GM23338 (cell line): ENCODE data around the gene SUCLG2. TPM values are rescaled to one million over a fixed set of nuclear protein-coding genes. Genes with fewer than 3 reads are reported as not detected.

ENCODE experiments used
- ATAC-seq: fragments of 200-7000 bp; cut with Tn5 transposase; 3 replicates; pipeline ENCODE4 v1.9.1; 2020
- DNase-seq: peaks from one replicate; pipeline ENCODE4 v3.0.0-alpha.2; 2015; ENCODE audit warnings: low spot score
- H2AFZ ChIP-seq: fragments of 200-600 bp; sonication (generic); 2 replicates; pipeline ENCODE4 v1.8.0; 2016; ENCODE audit warnings: antibody characterized with exemption, mild to moderate bottlenecking, moderate library complexity
- H3F3A ChIP-seq: fragments of 200-600 bp; sonication (generic); replicated peaks from 2 replicates; pipeline ENCODE4 v1.8.0; 2017; ENCODE audit warnings: antibody characterized with exemption, mixed run types, low read depth
- H3K27ac ChIP-seq: fragments of 200-600 bp; sonication (generic); 2 replicates; pipeline ENCODE4 v1.6.1; 2016; ENCODE audit warnings: low read depth
- H3K27me3 ChIP-seq: fragments of 200-600 bp; sonication (generic); 2 replicates; pipeline ENCODE4 v1.8.0; 2016; ENCODE audit warnings: mild to moderate bottlenecking, mixed run types, moderate library complexity; ENCODE audit not compliant: insufficient read depth
- H3K36me3 ChIP-seq: fragments of 200-600 bp; sonication (generic); 2 replicates; pipeline ENCODE4 v1.8.0; 2016; ENCODE audit warnings: mild to moderate bottlenecking; ENCODE audit not compliant: insufficient read depth
- H3K4me1 ChIP-seq: fragments of 200-600 bp; sonication (generic); 2 replicates; pipeline ENCODE4 v1.8.0; 2016; ENCODE audit warnings: mild to moderate bottlenecking, moderate library complexity; ENCODE audit not compliant: insufficient read depth
- H3K4me2 ChIP-seq: fragments of 200-600 bp; sonication (generic); 2 replicates; pipeline ENCODE4 v1.7.1; 2017; ENCODE audit warnings: mixed run types
- H3K4me3 ChIP-seq: fragments of 200-600 bp; sonication (generic); 2 replicates; pipeline ENCODE4 v1.6.1; 2016; ENCODE audit warnings: mixed run types
- H3K79me2 ChIP-seq: fragments of 200-600 bp; sonication (generic); replicated peaks from 2 replicates; pipeline ENCODE4 v1.8.0; 2017; ENCODE audit warnings: mild to moderate bottlenecking; ENCODE audit not compliant: insufficient read depth
- H3K9me2 ChIP-seq: fragments of 200-600 bp; sonication (generic); 2 replicates; pipeline ENCODE4 v1.8.0; 2017; ENCODE audit not compliant: insufficient read depth
- H4K20me1 ChIP-seq: fragments of 200-600 bp; sonication (generic); replicated peaks from 2 replicates; pipeline ENCODE4 v1.8.0; 2017; ENCODE audit warnings: mild to moderate bottlenecking; ENCODE audit not compliant: insufficient read depth
- H3K27ac Mint-ChIP-seq: 2 replicates; pipeline ENCODE4 v1.8.0; 2020; ENCODE audit warnings: inconsistent platforms, mild to moderate bottlenecking, moderate library complexity, mixed read lengths
- H3K27me3 Mint-ChIP-seq: 3 replicates; pipeline ENCODE4 v1.8.0; 2022; ENCODE audit warnings: low read depth, mild to moderate bottlenecking, moderate library complexity, mixed read lengths, inconsistent platforms; ENCODE audit not compliant: insufficient read depth, poor library complexity
- H3K36me3 Mint-ChIP-seq: 3 replicates; pipeline ENCODE4 v1.8.0; 2021; ENCODE audit warnings: low read depth, mild to moderate bottlenecking, inconsistent platforms, moderate library complexity, mixed read lengths
- H3K4me1 Mint-ChIP-seq: 3 replicates; pipeline ENCODE4 v1.8.0; 2020; ENCODE audit warnings: mild to moderate bottlenecking, inconsistent platforms, mixed read lengths
- H3K4me3 Mint-ChIP-seq: 3 replicates; pipeline ENCODE4 v1.8.0; 2021; ENCODE audit warnings: moderate library complexity, mild to moderate bottlenecking, inconsistent platforms, mixed read lengths
- H3K9me3 Mint-ChIP-seq: 3 replicates; pipeline ENCODE4 v1.8.0; 2020; ENCODE audit warnings: moderate library complexity, mild to moderate bottlenecking, inconsistent platforms, mixed read lengths
- CREB1 ChIP-seq: fragments of 250-450 bp; sonication (Bioruptor Pico); IDR thresholded peaks from 2 replicates; pipeline ENCODE4 v1.5.0; 2020; ENCODE audit warnings: low read depth, mild to moderate bottlenecking, moderate library complexity
- JUNB ChIP-seq: IDR thresholded peaks from one replicate; pipeline ENCODE4 v1.6.1; 2016; ENCODE audit warnings: antibody characterized with exemption; ENCODE audit not compliant: unreplicated experiment
- NANOG ChIP-seq: IDR thresholded peaks from 2 replicates; pipeline ENCODE4 v1.6.1; 2016; ENCODE audit warnings: antibody characterized with exemption, borderline replicate concordance
- POLR2AphosphoS5 ChIP-seq: IDR thresholded peaks from 2 replicates; pipeline ENCODE4 v1.6.1; 2016; ENCODE audit warnings: antibody characterized with exemption, low read depth
- STAT1 ChIP-seq: IDR thresholded peaks from one replicate; pipeline ENCODE4 v1.6.1; 2016; ENCODE audit warnings: antibody characterized with exemption; ENCODE audit not compliant: unreplicated experiment
- ZNF114 ChIP-seq: fragments of 250-450 bp; sonication (Bioruptor Pico); IDR thresholded peaks from 2 replicates; pipeline ENCODE4 v1.5.0; 2020; ENCODE audit warnings: mild to moderate bottlenecking, moderate library complexity
- ZNF331 ChIP-seq: fragments of 250-450 bp; sonication (Bioruptor Pico); IDR thresholded peaks from 2 replicates; pipeline ENCODE4 v1.5.0; 2020; ENCODE audit warnings: low read depth, mild to moderate bottlenecking, moderate library complexity
- polyA plus RNA-seq: library from polyadenylated mRNA; unstranded; fragments of >200 nt; fragmentation: Nextera tagmentation; extraction: Ambion mirVana; gene quantifications from 2 replicates; pipeline ENCODE4 v1.2.1, GENCODE V29; 2016
- total RNA-seq: library from RNA; depleted of rRNA; stranded (reverse); fragments of >200 nt; shearing (Covaris generic); gene quantifications from 2 replicates; pipeline ENCODE4 v1.2.3, GENCODE V29; 2014
- TF ChIP-seq, protein P1 (sequence below): IDR thresholded peaks from 2 replicates; pipeline ENCODE4 v1.6.1; 2016; ENCODE audit warnings: antibody characterized with exemption
- TF ChIP-seq, protein P2 (sequence below), 2 experiments: fragments of 200-600 bp in 1 of 2; sonication (generic) in 1 of 2; conservative IDR thresholded peaks; 2 replicates each; pipeline versions ENCODE4 v1.5.1 to v1.6.1; 2016 to 2017; ENCODE audit warnings: antibody characterized with exemption in 2 of 2, low read depth in 2 of 2, mild to moderate bottlenecking in 2 of 2, moderate library complexity in 1 of 2
- TF ChIP-seq, protein P3 (sequence below): IDR thresholded peaks from one replicate; pipeline ENCODE4 v1.6.1; 2018; ENCODE audit warnings: antibody characterized with exemption; ENCODE audit not compliant: unreplicated experiment

SUCLG2 gene
- total and polyA plus RNA-seq, 2 experiments from 2014 or later: 29.3 to 39.0 TPM

DNA sequence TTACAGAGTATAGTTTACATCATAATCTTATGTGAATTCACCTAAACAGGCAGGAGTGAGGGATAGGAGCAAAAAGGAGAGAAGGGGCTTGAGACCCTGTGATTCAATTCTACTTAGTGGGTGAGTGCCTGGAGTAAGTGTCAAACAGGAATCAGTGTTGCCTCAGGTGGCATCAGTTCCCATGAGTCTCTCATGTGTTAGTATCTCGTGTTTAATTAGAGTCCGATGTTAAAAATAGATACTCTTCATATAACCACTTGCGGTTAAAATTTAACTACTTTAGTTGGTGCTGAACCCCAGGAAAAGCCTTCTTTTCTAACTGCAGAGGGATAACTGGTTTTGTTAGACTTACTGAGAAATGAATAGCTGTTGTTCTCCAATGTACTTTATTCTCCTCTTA, 251.5 kb downstream of the SUCLG2 start (continued):
- TF ChIP-seq, protein P1, sequence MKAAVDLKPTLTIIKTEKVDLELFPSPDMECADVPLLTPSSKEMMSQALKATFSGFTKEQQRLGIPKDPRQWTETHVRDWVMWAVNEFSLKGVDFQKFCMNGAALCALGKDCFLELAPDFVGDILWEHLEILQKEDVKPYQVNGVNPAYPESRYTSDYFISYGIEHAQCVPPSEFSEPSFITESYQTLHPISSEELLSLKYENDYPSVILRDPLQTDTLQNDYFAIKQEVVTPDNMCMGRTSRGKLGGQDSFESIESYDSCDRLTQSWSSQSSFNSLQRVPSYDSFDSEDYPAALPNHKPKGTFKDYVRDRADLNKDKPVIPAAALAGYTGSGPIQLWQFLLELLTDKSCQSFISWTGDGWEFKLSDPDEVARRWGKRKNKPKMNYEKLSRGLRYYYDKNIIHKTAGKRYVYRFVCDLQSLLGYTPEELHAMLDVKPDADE: no peak
- TF ChIP-seq ZNF331 (CRISPR knock-in tag) (no peak), CREB1 (CRISPR knock-in tag) (no peak), JUNB (no peak)
- TF ChIP-seq, protein P2, sequence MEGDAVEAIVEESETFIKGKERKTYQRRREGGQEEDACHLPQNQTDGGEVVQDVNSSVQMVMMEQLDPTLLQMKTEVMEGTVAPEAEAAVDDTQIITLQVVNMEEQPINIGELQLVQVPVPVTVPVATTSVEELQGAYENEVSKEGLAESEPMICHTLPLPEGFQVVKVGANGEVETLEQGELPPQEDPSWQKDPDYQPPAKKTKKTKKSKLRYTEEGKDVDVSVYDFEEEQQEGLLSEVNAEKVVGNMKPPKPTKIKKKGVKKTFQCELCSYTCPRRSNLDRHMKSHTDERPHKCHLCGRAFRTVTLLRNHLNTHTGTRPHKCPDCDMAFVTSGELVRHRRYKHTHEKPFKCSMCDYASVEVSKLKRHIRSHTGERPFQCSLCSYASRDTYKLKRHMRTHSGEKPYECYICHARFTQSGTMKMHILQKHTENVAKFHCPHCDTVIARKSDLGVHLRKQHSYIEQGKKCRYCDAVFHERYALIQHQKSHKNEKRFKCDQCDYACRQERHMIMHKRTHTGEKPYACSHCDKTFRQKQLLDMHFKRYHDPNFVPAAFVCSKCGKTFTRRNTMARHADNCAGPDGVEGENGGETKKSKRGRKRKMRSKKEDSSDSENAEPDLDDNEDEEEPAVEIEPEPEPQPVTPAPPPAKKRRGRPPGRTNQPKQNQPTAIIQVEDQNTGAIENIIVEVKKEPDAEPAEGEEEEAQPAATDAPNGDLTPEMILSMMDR (conservative IDR thresholded peaks at IDR 0.05; ENCODE audit: low read depth in 2 of 2): no peak

DNA sequence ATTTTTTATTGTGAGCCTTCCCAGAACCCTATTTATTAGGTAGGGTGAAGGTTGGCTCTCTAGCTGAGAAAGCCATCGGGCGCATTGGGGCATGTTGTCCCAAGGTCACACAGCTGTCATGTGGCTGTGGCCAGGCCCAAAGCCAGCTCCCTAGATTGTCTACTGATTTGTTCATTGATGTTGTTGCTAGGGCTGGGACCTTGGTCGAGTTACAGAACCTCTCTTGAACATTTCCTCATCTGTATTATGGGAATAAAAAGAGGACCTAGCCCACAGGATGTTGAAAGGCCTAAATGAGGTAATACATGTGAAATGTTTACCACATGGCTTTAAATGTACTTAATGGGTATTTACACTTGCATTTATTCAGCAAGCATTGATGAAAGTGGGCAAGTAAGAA, 252.5 kb downstream of the SUCLG2 start:
- H3K27me3 Mint-ChIP-seq: no peaks in the 10 kb centered on the region
- H3K4me2 ChIP-seq: no peak overlapping the region
- H3K27ac Mint-ChIP-seq: no peak overlapping the region
- DNase-seq: no peak
- H3K9me3 Mint-ChIP-seq: no peaks in the 10 kb centered on the region; the same call in 2 of the 3 replicates
- no peaks in the 10 kb centered on the region for H3F3A ChIP-seq
- no peaks in the 10 kb centered on the region for H3K36me3 ChIP-seq
- no peak overlapping the region for H3K27ac ChIP-seq
- no peaks in the 10 kb centered on the region for H4K20me1 ChIP-seq
- H3K27me3 ChIP-seq: no peaks in the 10 kb centered on the region
- no peaks in the 10 kb centered on the region for H3K4me1 ChIP-seq
- ATAC-seq: no peak
- no peak overlapping the region for H3K4me3 ChIP-seq
- peaks cover 20% of the 10 kb centered on the region; the same call in 2 of the 3 replicates for H3K36me3 Mint-ChIP-seq
- no peak overlapping the region for H3K4me3 Mint-ChIP-seq
- peaks cover 3% of the 10 kb centered on the region; the same call in 2 of the 3 replicates for H3K4me1 Mint-ChIP-seq
- no peaks in the 10 kb centered on the region for H3K79me2 ChIP-seq
- H2AFZ ChIP-seq: no peak overlapping the region
- no peaks in the 10 kb centered on the region for H3K9me2 ChIP-seq
- TF ChIP-seq ZNF114 (CRISPR knock-in tag) (no peak), POLR2AphosphoS5 (no peak), NANOG (no peak), STAT1 (no peak), ZNF331 (CRISPR knock-in tag) (no peak)
- TF ChIP-seq, protein P3, sequence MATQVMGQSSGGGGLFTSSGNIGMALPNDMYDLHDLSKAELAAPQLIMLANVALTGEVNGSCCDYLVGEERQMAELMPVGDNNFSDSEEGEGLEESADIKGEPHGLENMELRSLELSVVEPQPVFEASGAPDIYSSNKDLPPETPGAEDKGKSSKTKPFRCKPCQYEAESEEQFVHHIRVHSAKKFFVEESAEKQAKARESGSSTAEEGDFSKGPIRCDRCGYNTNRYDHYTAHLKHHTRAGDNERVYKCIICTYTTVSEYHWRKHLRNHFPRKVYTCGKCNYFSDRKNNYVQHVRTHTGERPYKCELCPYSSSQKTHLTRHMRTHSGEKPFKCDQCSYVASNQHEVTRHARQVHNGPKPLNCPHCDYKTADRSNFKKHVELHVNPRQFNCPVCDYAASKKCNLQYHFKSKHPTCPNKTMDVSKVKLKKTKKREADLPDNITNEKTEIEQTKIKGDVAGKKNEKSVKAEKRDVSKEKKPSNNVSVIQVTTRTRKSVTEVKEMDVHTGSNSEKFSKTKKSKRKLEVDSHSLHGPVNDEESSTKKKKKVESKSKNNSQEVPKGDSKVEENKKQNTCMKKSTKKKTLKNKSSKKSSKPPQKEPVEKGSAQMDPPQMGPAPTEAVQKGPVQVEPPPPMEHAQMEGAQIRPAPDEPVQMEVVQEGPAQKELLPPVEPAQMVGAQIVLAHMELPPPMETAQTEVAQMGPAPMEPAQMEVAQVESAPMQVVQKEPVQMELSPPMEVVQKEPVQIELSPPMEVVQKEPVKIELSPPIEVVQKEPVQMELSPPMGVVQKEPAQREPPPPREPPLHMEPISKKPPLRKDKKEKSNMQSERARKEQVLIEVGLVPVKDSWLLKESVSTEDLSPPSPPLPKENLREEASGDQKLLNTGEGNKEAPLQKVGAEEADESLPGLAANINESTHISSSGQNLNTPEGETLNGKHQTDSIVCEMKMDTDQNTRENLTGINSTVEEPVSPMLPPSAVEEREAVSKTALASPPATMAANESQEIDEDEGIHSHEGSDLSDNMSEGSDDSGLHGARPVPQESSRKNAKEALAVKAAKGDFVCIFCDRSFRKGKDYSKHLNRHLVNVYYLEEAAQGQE: no peak
- TF ChIP-seq, protein P1: no peak
- TF ChIP-seq, protein P2 (conservative IDR thresholded peaks at IDR 0.05; ENCODE audit: low read depth in 2 of 2): no peak
